Spinal cord (tissue), 10 donors: ENCODE results near the gene PRKD3. TPM values are rescaled to one million over a fixed set of nuclear protein-coding genes. Genes with fewer than 3 reads are reported as not detected.

Experiments used
- DNase-seq, 6 donors: peaks; one replicate each; pipeline versions ENCODE4 v3.0.0 to v3.0.0-alpha.2; 2013 to 2015; ENCODE audit warnings: low spot score in 6 of 6, low read depth in 4 of 6
- H3K27ac ChIP-seq: one replicate; pipeline ENCODE4 v1.5.1; 2013; ENCODE audit warnings: low read depth, low read length, control low read depth
- H3K27me3 ChIP-seq: one replicate; pipeline ENCODE4 v1.6.1; 2013; ENCODE audit warnings: low read length; ENCODE audit not compliant: control insufficient read depth, insufficient read depth
- H3K36me3 ChIP-seq: one replicate; pipeline ENCODE4 v1.6.1; 2013; ENCODE audit warnings: low read length; ENCODE audit not compliant: control insufficient read depth, insufficient read depth
- H3K4me1 ChIP-seq: one replicate; pipeline ENCODE4 v1.6.1; 2013; ENCODE audit warnings: low read length; ENCODE audit not compliant: control insufficient read depth, insufficient read depth
- H3K4me3 ChIP-seq: one replicate; pipeline ENCODE4 v1.5.1; 2013; ENCODE audit warnings: low read depth, low read length, control low read depth
- H3K9me3 ChIP-seq: one replicate; pipeline ENCODE4 v1.6.1; 2013; ENCODE audit warnings: low read length; ENCODE audit not compliant: control insufficient read depth, insufficient read depth
- WGBS: methylation state at CpG from one replicate; pipeline ENCODE4 v1.1.5; 2013; ENCODE audit warnings: missing lambda C conversion rate; ENCODE audit not compliant: insufficient coverage; 5-methylcytosine and 5-hydroxymethylcytosine counted together
- polyA plus RNA-seq, 2 donors: library from polyadenylated mRNA; unstranded; fragments of 120-200 nt; gene quantifications; one replicate each; pipeline ENCODE4 v1.2.1, GENCODE V29; 2013; ENCODE audit not compliant: insufficient read length in 2 of 2
- small RNA-seq: library from RNA; depleted of rRNA; stranded (forward); fragments of <200 nt; gene quantifications from one replicate; pipeline ENCODE3, GENCODE V24; 2014; ENCODE audit warnings: low replicate concordance
- total RNA-seq, 2 donors: library from RNA; depleted of rRNA in 1 of 2; stranded (reverse); fragments of 120-200 nt in 1 of 2; fragments of >200 nt in 1 of 2; gene quantifications; one replicate each; pipeline versions ENCODE4 v1.2.3 to v1.2.4, GENCODE V29; 2013 to 2014
- donor health status: healthy.

The PRKD3 gene
- total and polyA plus RNA-seq, 4 donors, result 23.2 to 68.6 (median 43.0) TPM

DNA sequence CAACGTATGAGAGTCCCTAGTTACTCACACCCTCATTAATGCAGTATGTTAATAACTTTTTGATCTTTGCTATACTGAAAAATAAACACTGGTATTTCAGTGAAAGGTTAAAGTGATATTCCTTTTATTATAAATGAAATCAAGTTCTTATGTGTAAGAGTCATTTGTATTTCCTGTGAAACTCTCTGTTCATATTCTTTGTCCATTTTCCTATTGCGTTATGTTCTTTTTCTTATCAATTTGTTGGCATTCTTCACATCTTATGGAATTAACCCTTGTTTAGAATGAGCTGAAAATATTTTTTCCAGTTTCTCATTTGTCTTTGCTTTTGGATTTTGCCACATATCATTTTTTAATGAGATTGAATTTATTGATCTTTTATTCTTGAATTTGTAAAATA is 48.3 kb downstream of the PRKD3 start:
- no CpG with 5 or more reads among the region's 2 CpGs for WGBS
- no peak for DNase-seq
- no peak overlapping the region for H3K27ac ChIP-seq
- H3K4me1 ChIP-seq, result no peaks in the 10 kb centered on the region
- H3K4me3 ChIP-seq, result no peak overlapping the region
- peaks cover 3% of the 10 kb centered on the region for H3K36me3 ChIP-seq
- H3K27me3 ChIP-seq, result no peaks in the 10 kb centered on the region
- no peaks in the 10 kb centered on the region for H3K9me3 ChIP-seq

Small RNA genes lying within 50 kb of the gene (small RNA-seq; reads per million reads assigned to genes)
- gene RNU6-939P, result not detected

Other genes starting within 250 kb of the PRKD3 start
- gene HEATR5B, start 240.5 kb downstream of the PRKD3 start, total RNA-seq, result 10 to 100 TPM; 28.9 to 58.6 TPM
- 10 to 100 TPM; 25.2 to 27.7 TPM for gene HEATR5B, start 240.5 kb downstream of the PRKD3 start, polyA plus RNA-seq
- gene GPATCH11, start 240.3 kb downstream of the PRKD3 start, total RNA-seq, result 10 to 100 TPM; 13.7 to 21.1 TPM
- 10 to 100 TPM; 14.9 to 22.0 TPM for gene GPATCH11, start 240.3 kb downstream of the PRKD3 start, polyA plus RNA-seq
- gene EIF2AK2, start 167.9 kb downstream of the PRKD3 start, total RNA-seq, result 10 to 100 TPM; 36.3 to 62.6 TPM
- 10 to 100 TPM; 30.5 to 31.1 TPM for gene EIF2AK2, start 167.9 kb downstream of the PRKD3 start, polyA plus RNA-seq
- not detected for gene SULT6B1, start 136.2 kb downstream of the PRKD3 start, total RNA-seq
- gene SULT6B1, start 136.2 kb downstream of the PRKD3 start, polyA plus RNA-seq, result not detected
- 10 to 100 TPM; 32.6 to 41.8 TPM for gene CEBPZOS, start 128.3 kb downstream of the PRKD3 start, total RNA-seq
- 10 to 100 TPM; 55.7 to 61.6 TPM for gene CEBPZOS, start 128.3 kb downstream of the PRKD3 start, polyA plus RNA-seq
- 10 to 100 TPM; 47.9 to 69.5 TPM for gene CEBPZ, start 93.2 kb downstream of the PRKD3 start, total RNA-seq
- gene CEBPZ, start 93.2 kb downstream of the PRKD3 start, polyA plus RNA-seq, result 10 to 100 TPM; 44.3 to 49.9 TPM
- gene NDUFAF7, start 93.2 kb downstream of the PRKD3 start, total RNA-seq, result 10 to 100 TPM; 22.4 to 30.0 TPM
- gene NDUFAF7, start 93.2 kb downstream of the PRKD3 start, polyA plus RNA-seq, result 10 to 100 TPM; 28.0 to 36.5 TPM
- gene QPCT, start 19.8 kb upstream of the PRKD3 start, total RNA-seq, result 10 to 100 TPM; 10.4 to 26.1 TPM
- gene QPCT, start 19.8 kb upstream of the PRKD3 start, polyA plus RNA-seq, result 10 to 100 TPM; 25.6 to 26.5 TPM